H9 (cell line): Measurements from ENCODE around the gene R3HDML. TPM values are rescaled to one million over a fixed set of nuclear protein-coding genes. Genes with fewer than 3 reads are reported as not detected.

Experiments used
- DNase-seq: peaks from one replicate; pipeline ENCODE4 v3.0.0-alpha.2; 2017
- H2AFZ ChIP-seq: one replicate; pipeline ENCODE4 v1.6.1; 2013; ENCODE audit warnings: mild to moderate bottlenecking, low read length, control low read depth, moderate library complexity
- H2AK5ac ChIP-seq: 2 replicates; pipeline ENCODE4 v1.6.1; 2013; ENCODE audit warnings: low read length, control low read depth, mixed read lengths; ENCODE audit not compliant: insufficient read length
- H2BK120ac ChIP-seq: one replicate; pipeline ENCODE4 v1.6.1; 2013; ENCODE audit warnings: low read depth, mild to moderate bottlenecking, low read length, control low read depth, inconsistent platforms; ENCODE audit not compliant: poor library complexity, severe bottlenecking
- H2BK12ac ChIP-seq: 2 replicates; pipeline ENCODE4 v1.6.1; 2013; ENCODE audit warnings: low read length, control low read depth, mixed read lengths, low read depth; ENCODE audit not compliant: insufficient read length
- H2BK15ac ChIP-seq: 2 replicates; pipeline ENCODE4 v1.6.1; 2013; ENCODE audit warnings: low read depth, low read length, control low read depth
- H2BK20ac ChIP-seq: one replicate; pipeline ENCODE4 v1.6.1; 2013; ENCODE audit warnings: low read depth, mild to moderate bottlenecking, low read length, control low read depth, inconsistent platforms; ENCODE audit not compliant: poor library complexity, severe bottlenecking
- H2BK5ac ChIP-seq: 2 replicates; pipeline ENCODE4 v1.6.1; 2013; ENCODE audit warnings: low read length, control low read depth, mixed read lengths; ENCODE audit not compliant: insufficient read length
- H3K14ac ChIP-seq: 2 replicates; pipeline ENCODE4 v1.6.1; 2013; ENCODE audit warnings: low read length, control low read depth; ENCODE audit not compliant: insufficient read depth
- H3K18ac ChIP-seq: 2 replicates; pipeline ENCODE4 v1.6.1; 2013; ENCODE audit warnings: low read depth, mild to moderate bottlenecking, mixed read lengths, low read length, control low read depth; ENCODE audit not compliant: insufficient read length
- H3K23ac ChIP-seq: 2 replicates; pipeline ENCODE4 v1.6.1; 2013; ENCODE audit warnings: low read length, control low read depth, mixed read lengths, low read depth; ENCODE audit not compliant: insufficient read length
- H3K23me2 ChIP-seq: 2 replicates; pipeline ENCODE4 v1.6.1; 2013; ENCODE audit warnings: low read depth, mild to moderate bottlenecking, mixed read lengths, low read length, control low read depth; ENCODE audit not compliant: insufficient read length, poor library complexity, severe bottlenecking
- H3K27ac ChIP-seq: 2 replicates; pipeline ENCODE4 v1.5.1; 2013; ENCODE audit warnings: low read length, control low read depth, mixed read lengths, low read depth; ENCODE audit not compliant: insufficient read length
- H3K27me3 ChIP-seq: 2 replicates; pipeline ENCODE4 v1.6.1; 2013; ENCODE audit warnings: low read length, control low read depth, inconsistent platforms; ENCODE audit not compliant: insufficient read depth
- H3K4ac ChIP-seq: 2 replicates; pipeline ENCODE4 v1.6.1; 2013; ENCODE audit warnings: low read depth, mild to moderate bottlenecking, control low read depth, inconsistent platforms, low read length, moderate library complexity
- H3K4me1 ChIP-seq: 2 replicates; pipeline ENCODE4 v1.6.1; 2013; ENCODE audit warnings: low read length, control low read depth, inconsistent platforms; ENCODE audit not compliant: insufficient read depth
- H3K4me2 ChIP-seq: 2 replicates; pipeline ENCODE4 v1.6.1; 2013; ENCODE audit warnings: low read length, control low read depth, mixed read lengths; ENCODE audit not compliant: insufficient read length, insufficient read depth
- H3K56ac ChIP-seq: 2 replicates; pipeline ENCODE4 v1.6.1; 2013; ENCODE audit warnings: low read depth, mild to moderate bottlenecking, mixed read lengths, low read length, control low read depth; ENCODE audit not compliant: insufficient read length
- H3K79me1 ChIP-seq: 2 replicates; pipeline ENCODE4 v1.6.1; 2013; ENCODE audit warnings: low read depth, mild to moderate bottlenecking, moderate library complexity, low read length, control low read depth, inconsistent platforms; ENCODE audit not compliant: insufficient read depth, poor library complexity, severe bottlenecking
- H3K79me2 ChIP-seq: 2 replicates; pipeline ENCODE4 v1.6.1; 2013; ENCODE audit warnings: low read length, control low read depth, inconsistent platforms; ENCODE audit not compliant: insufficient read depth
- H3K9ac ChIP-seq: 2 replicates; pipeline ENCODE4 v1.6.1; 2013; ENCODE audit warnings: low read length, control low read depth, mixed read lengths; ENCODE audit not compliant: insufficient read length; ENCODE audit errors: extremely low read depth
- H3K9me3 ChIP-seq: one replicate; pipeline ENCODE4 v1.6.1; 2013; ENCODE audit warnings: low read depth, low read length, inconsistent platforms; ENCODE audit not compliant: control insufficient read depth
- H3T11ph ChIP-seq: one replicate; pipeline ENCODE4 v1.6.1; 2013; ENCODE audit warnings: mild to moderate bottlenecking, low read length, control low read depth, inconsistent platforms
- H4K20me1 ChIP-seq: one replicate; pipeline ENCODE4 v1.6.1; 2013; ENCODE audit not compliant: control insufficient read depth, insufficient read length, insufficient read depth
- H4K5ac ChIP-seq: 2 replicates; pipeline ENCODE4 v1.6.1; 2013; ENCODE audit warnings: low read depth, mild to moderate bottlenecking, mixed read lengths, low read length, control low read depth; ENCODE audit not compliant: insufficient read length
- H4K8ac ChIP-seq: replicated peaks from 2 replicates; pipeline ENCODE4 v1.6.1; 2013; ENCODE audit warnings: low read length, control low read depth, mixed read lengths, low read depth; ENCODE audit not compliant: insufficient read length
- H4K91ac ChIP-seq: 2 replicates; pipeline ENCODE4 v1.6.1; 2013; ENCODE audit warnings: low read depth, mild to moderate bottlenecking, moderate library complexity, mixed read lengths, low read length, control low read depth; ENCODE audit not compliant: insufficient read length
- H3K27ac Mint-ChIP-seq, 3 experiments: 2 replicates in 2 of 3; 3 replicates in 1 of 3; pipeline ENCODE4 v1.8.0; 2020 to 2021; ENCODE audit warnings: mixed read lengths in 3 of 3, mild to moderate bottlenecking in 1 of 3, moderate library complexity in 1 of 3
- H3K27me3 Mint-ChIP-seq: 2 replicates; pipeline ENCODE4 v1.8.0; 2021; ENCODE audit warnings: low read depth, mild to moderate bottlenecking, moderate library complexity, mixed read lengths
- H3K36me3 Mint-ChIP-seq, 3 experiments: 2 replicates in 2 of 3; 3 replicates in 1 of 3; pipeline ENCODE4 v1.8.0; 2020 to 2021; ENCODE audit warnings: low read depth in 3 of 3, mixed read lengths in 3 of 3; ENCODE audit not compliant: insufficient read depth in 1 of 3
- H3K4me1 Mint-ChIP-seq, 2 experiments: 2 replicates each; pipeline ENCODE4 v1.8.0; 2020; ENCODE audit warnings: mixed read lengths in 2 of 2
- H3K4me3 Mint-ChIP-seq, 2 experiments: 2 replicates in 1 of 2; 3 replicates in 1 of 2; pipeline ENCODE4 v1.8.0; 2020 to 2021; ENCODE audit warnings: mild to moderate bottlenecking in 2 of 2, mixed read lengths in 2 of 2, moderate library complexity in 1 of 2
- H3K9me3 Mint-ChIP-seq, 2 experiments: 2 replicates in 1 of 2; 3 replicates in 1 of 2; pipeline ENCODE4 v1.8.0; 2020; ENCODE audit warnings: mild to moderate bottlenecking in 2 of 2, mixed read lengths in 2 of 2, moderate library complexity in 1 of 2
- WGBS: extraction: QIAGEN DNeasy Blood & Tissue Kit; methylation state at CpG from one replicate; pipeline ENCODE4 v1.1.7; 2013; ENCODE audit warnings: missing lambda C conversion rate, low lambda C conversion rate, mixed read lengths; ENCODE audit not compliant: insufficient read length; ENCODE audit errors: extremely low coverage; 5-methylcytosine and 5-hydroxymethylcytosine counted together
- total RNA-seq: library from RNA; stranded (reverse); gene quantifications from 2 replicates; pipeline ENCODE4 v1.2.1, GENCODE V29; 2021
- TF ChIP-seq, protein P1 (sequence below): fragments of 200-600 bp; sonication (generic); conservative IDR thresholded peaks from 3 replicates; pipeline ENCODE4 v1.8.0; 2021; ENCODE audit warnings: antibody characterized with exemption, mild to moderate bottlenecking

R3HDML gene
- total RNA-seq, 1 experiment from 2014 or later = not detected

DNA sequence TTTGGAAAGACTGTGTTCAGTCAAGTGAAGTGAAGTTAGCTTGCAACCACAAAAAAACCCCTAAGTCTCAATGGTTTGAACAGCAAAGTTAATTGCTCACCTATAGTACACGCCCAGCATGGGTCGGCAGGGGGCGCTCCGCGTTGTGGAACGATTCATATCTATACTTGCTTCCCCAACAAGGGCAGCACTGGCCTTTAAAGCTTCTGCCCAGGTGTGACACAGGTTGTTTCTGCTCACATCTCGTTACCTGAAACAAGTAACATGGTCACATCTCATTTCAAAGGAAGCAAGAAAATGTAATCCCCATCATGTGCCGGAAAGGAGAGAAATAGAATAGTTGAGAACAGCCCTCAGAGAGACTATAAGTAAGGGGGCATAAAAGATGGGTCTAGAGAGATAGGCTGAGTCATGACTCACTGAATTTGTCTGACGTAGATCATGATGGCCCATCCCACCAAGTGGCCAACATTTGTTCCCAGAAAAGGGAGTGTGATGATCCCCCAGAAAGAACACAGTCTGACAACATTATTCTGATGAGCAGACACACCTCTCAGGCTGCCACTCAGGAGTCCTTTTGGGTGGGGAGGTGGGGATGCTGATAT, 47.7 kb downstream of the R3HDML start:
- no peaks in the 10 kb centered on the region; a peak in 1 of 5 replicates for H3K9me3 Mint-ChIP-seq
- no peak overlapping the region for H3K18ac ChIP-seq
- no peaks in the 10 kb centered on the region for H4K20me1 ChIP-seq
- WGBS = no CpG with 5 or more reads among the region's 9 CpGs
- H2BK12ac ChIP-seq = no peak overlapping the region
- H4K5ac ChIP-seq = no peak overlapping the region
- no peak overlapping the region for H2BK5ac ChIP-seq
- H2BK120ac ChIP-seq = no peak overlapping the region
- no peaks in the 10 kb centered on the region for H3K79me2 ChIP-seq
- H2AK5ac ChIP-seq = no peak overlapping the region
- H3K4me2 ChIP-seq = no peak overlapping the region
- H2BK20ac ChIP-seq = no peak overlapping the region
- TF ChIP-seq, protein P1, sequence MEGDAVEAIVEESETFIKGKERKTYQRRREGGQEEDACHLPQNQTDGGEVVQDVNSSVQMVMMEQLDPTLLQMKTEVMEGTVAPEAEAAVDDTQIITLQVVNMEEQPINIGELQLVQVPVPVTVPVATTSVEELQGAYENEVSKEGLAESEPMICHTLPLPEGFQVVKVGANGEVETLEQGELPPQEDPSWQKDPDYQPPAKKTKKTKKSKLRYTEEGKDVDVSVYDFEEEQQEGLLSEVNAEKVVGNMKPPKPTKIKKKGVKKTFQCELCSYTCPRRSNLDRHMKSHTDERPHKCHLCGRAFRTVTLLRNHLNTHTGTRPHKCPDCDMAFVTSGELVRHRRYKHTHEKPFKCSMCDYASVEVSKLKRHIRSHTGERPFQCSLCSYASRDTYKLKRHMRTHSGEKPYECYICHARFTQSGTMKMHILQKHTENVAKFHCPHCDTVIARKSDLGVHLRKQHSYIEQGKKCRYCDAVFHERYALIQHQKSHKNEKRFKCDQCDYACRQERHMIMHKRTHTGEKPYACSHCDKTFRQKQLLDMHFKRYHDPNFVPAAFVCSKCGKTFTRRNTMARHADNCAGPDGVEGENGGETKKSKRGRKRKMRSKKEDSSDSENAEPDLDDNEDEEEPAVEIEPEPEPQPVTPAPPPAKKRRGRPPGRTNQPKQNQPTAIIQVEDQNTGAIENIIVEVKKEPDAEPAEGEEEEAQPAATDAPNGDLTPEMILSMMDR = peak; percentile 96
- no peaks in the 10 kb centered on the region for H3K23me2 ChIP-seq
- H3T11ph ChIP-seq = no peak overlapping the region
- H3K79me1 ChIP-seq = no peaks in the 10 kb centered on the region
- H3K4ac ChIP-seq = no peak overlapping the region
- H3K27me3 Mint-ChIP-seq = peaks cover 8% of the 10 kb centered on the region
- no peak overlapping the region for H2BK15ac ChIP-seq
- no peak overlapping the region for H4K8ac ChIP-seq
- H3K56ac ChIP-seq = no peak overlapping the region
- H2AFZ ChIP-seq = no peak overlapping the region
- no peak overlapping the region for H3K14ac ChIP-seq
- no peaks in the 10 kb centered on the region for H3K36me3 Mint-ChIP-seq
- no peaks in the 10 kb centered on the region for H3K4me1 ChIP-seq
- no peak overlapping the region for H3K27ac ChIP-seq
- H3K23ac ChIP-seq = no peak overlapping the region
- H3K9me3 ChIP-seq = no peaks in the 10 kb centered on the region
- DNase-seq = peak; percentile 77
- H3K4me1 Mint-ChIP-seq = peaks cover 8% of the 10 kb centered on the region in 2 experiments
- H3K9ac ChIP-seq = no peak overlapping the region
- no peak overlapping the region for H3K4me3 Mint-ChIP-seq
- H3K27me3 ChIP-seq = no peaks in the 10 kb centered on the region
- 0 out of 7 replicates have a peak overlapping the region, but pooled peaks of 1 of the 3 experiments have one; percentile 41 for H3K27ac Mint-ChIP-seq
- no peak overlapping the region for H4K91ac ChIP-seq
